ENCODE measurements around the gene CASP2. TPM values are rescaled to one million over a fixed set of nuclear protein-coding genes. Genes with fewer than 3 reads are reported as not detected.

Gene CASP2
- total and polyA plus RNA-seq, 2 of the 13 experiments (the other 11 are each of a cell fraction or from before 2014, with no cell fraction given) = 10.2 to 13.7 TPM

GRCh38 chr7:143239813-143240212, 48.3 kb upstream of the CASP2 start:
- no TSS peak for BruUV-seq (replicated peaks)
- DNase-seq (ENCODE audit: low spot score) (no peak), ATAC-seq (no peak), FAIRE-seq (no peak)
- H3K9me3 ChIP-seq (ENCODE audit: low read length) = peaks cover 6% of the 10 kb centered on the region; the same call in 1 of the 2 replicates
- no peak overlapping the region for H2AFZ ChIP-seq (ENCODE audit: low read length)
- H3K36me3 ChIP-seq (replicated peaks in 1 of 2; ENCODE audit: control insufficient read depth in 1 of 2, insufficient read depth in 2 of 2, low read length in 2 of 2) = no peaks in the 10 kb centered on the region
- H3K27ac ChIP-seq (ENCODE audit: extremely low read length, insufficient read depth, low read length) = no peak overlapping the region
- no peak overlapping the region for H3K9ac ChIP-seq (ENCODE audit: insufficient read depth, low read depth, low read length)
- ChIA-PET CTCF (ENCODE audit: low intra/inter-chr PET ratio, low total read pairs) (interaction anchor here (1.1 to 2.4 kb wide), 4 partner anchors 49 to 177 kb away, joined by 7 to 35 read pairs (median 10); partner anchors contain the start of gene CASP2), POLR2A (interaction anchor here (0.7 to 1.9 kb wide), 3 partner anchors 21 to 48 kb away, joined by 3 to 16 read pairs (median 4); partner anchors contain the start of genes CASP2 and GSTK1)
- H3K4me2 ChIP-seq (ENCODE audit: low read depth, low read length) = no peak overlapping the region
- H4K20me1 ChIP-seq (ENCODE audit: insufficient read depth, low read length) = no peaks in the 10 kb centered on the region
- no peak overlapping the region for H3K4me3 ChIP-seq (replicated peaks in 1 of 3; ENCODE audit: insufficient read depth in 1 of 3, low read depth in 2 of 3, low read length in 3 of 3)
- in situ Hi-C loops (cut with HindIII; ENCODE audit: extremely low pct_ligation_motif_present, low pct_unique_long_range_greater_than_20kb) = loop anchor here (5.0 kb wide), 1 partner anchor 62 kb away; no protein-coding TSS in a partner anchor
- TF ChIP-seq PCBP1 (IDR thresholded peaks at IDR 0.05; ENCODE audit: borderline replicate concordance, low read depth, low read length) (no peak), ZNF639 (CRISPR knock-in tag; conservative IDR thresholded peaks at IDR 0.05) (no peak), ATF5 (CRISPR knock-in tag; IDR thresholded peaks at IDR 0.05; ENCODE audit: low read depth) (no peak), SMAD1 (CRISPR knock-in tag; IDR thresholded peaks at IDR 0.05; ENCODE audit: borderline replicate concordance, low read depth) (no peak), RARG (CRISPR knock-in tag; IDR thresholded peaks at IDR 0.05; ENCODE audit: low read depth) (no peak), ZSCAN20 (CRISPR knock-in tag; IDR thresholded peaks at IDR 0.05; ENCODE audit: borderline replicate concordance) (no peak), ARID2 (CRISPR knock-in tag; IDR thresholded peaks at IDR 0.05; ENCODE audit: borderline replicate concordance) (no peak), NBN (conservative IDR thresholded peaks at IDR 0.05) (no peak), MBD4 (IDR thresholded peaks at IDR 0.05; ENCODE audit: borderline replicate concordance, low read length) (no peak), ZNF138 (CRISPR knock-in tag; IDR thresholded peaks at IDR 0.05; ENCODE audit: low read depth) (no peak), NFKBIZ (CRISPR knock-in tag; IDR thresholded peaks at IDR 0.05) (no peak)
- H3K27me3 ChIP-seq (ENCODE audit: control insufficient read depth in 1 of 2, insufficient read depth in 2 of 2, low read length in 2 of 2) = no peaks in the 10 kb centered on the region
- intact Hi-C loops (cut with micrococcal nuclease; ENCODE audit: unreplicated experiment) = loop anchor here (1.0 to 2.0 kb wide), 3 partner anchors 60 to 177 kb away; no protein-coding TSS in a partner anchor
- peaks cover 23% of the 10 kb centered on the region for H3K4me1 ChIP-seq (ENCODE audit: insufficient read depth, low read length)
- no peaks in the 10 kb centered on the region for H3K79me2 ChIP-seq (ENCODE audit: insufficient read depth, low read length)
